ENCODE results near the gene NFYC. TPM values are rescaled to one million over a fixed set of nuclear protein-coding genes. Genes with fewer than 3 reads are reported as not detected.

The NFYC gene
- total RNA-seq, 4 donors from 2014 or later: 30.2 to 45.6 (median 43.2) TPM

DNA sequence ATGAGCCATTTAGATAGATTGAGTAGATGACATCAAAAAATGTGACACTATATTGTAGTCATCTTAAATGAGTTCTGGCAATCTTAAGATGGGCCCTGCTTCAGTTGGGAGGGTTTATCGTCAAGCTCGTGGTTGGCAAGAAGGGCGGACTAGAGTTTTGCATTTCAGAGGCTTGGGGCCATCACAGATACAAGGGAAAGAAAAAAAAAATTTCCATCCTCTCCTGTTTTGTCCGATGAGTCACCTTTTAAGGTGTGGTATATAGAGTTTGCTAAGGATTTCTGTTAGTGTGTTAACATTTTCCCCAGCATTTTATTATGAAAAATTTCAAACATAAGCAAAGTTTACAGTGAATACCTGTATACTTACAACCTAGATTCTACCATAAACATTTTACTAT, 60.3 kb downstream of the NFYC start:
- no peak for TF ChIP-seq CTCF (IDR thresholded peaks at IDR 0.05; ENCODE audit: low read depth)

DNA sequence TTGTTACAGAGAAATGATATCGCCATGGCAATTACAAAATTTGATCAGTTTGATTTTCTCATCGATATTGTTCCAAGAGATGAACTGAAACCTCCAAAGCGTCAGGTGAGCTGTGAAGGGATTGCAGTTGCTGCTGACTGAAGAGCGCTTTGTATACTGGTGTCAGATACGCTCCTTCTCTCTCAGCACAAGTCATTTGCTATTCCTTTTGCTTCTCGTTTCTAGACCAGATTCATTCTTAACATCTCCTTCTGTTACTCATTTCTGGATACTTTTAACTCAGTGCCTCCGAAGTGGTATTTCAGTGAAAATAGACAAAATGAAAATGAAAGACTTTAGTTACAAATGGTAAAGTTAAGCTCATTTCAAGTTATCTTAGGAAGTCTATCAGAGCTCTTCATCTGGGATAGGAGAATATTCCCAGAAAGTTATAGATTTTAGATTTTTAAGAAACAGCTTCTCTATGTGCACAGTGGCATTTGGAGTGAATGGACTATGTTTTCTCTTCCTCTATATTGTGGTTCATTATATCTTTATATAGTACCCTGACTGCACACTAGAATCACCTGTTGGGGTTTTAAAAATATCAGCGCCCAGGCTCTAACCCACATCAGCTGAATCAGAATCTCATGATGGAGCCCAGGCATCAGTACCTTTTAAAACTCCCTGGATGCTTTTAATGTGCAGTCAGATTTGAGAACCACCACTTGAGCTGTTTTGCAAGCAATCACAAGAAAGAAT, 61.8 kb downstream of the NFYC start:
- no peak for TF ChIP-seq CTCF (IDR thresholded peaks at IDR 0.05; ENCODE audit: low read depth)

- TF ChIP-seq CTCF (IDR thresholded peaks at IDR 0.05; ENCODE audit: low read depth): no peak
Observed at GRCh38 chr1:40754201-40754600, 62.7 kb downstream of the NFYC start.

GRCh38 chr1:40755067-40755466, 63.6 kb downstream of the NFYC start:
- TF ChIP-seq CTCF (IDR thresholded peaks at IDR 0.05; ENCODE audit: low read depth): no peak

DNA sequence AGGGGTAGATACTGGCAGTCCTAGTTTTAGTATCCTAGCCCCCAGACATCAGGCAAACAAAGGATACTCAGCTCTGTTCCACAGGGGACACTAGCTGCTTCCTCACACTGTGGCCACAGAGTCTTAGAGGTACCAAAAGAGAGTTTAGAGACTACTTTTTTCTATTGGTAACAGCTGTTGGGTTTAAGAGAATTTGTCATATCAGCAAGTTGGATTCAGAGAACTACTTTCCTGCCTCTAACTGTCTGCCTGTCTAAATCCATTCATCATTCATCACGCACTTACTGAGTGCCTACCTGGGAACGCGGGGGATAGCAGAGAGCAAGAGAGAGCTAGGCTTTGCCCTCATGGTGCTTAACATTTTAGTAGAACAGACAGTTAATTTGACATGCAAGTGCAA, 65.0 kb downstream of the NFYC start:
- no peak for TF ChIP-seq CTCF (IDR thresholded peaks at IDR 0.05; ENCODE audit: low read depth)

DNA sequence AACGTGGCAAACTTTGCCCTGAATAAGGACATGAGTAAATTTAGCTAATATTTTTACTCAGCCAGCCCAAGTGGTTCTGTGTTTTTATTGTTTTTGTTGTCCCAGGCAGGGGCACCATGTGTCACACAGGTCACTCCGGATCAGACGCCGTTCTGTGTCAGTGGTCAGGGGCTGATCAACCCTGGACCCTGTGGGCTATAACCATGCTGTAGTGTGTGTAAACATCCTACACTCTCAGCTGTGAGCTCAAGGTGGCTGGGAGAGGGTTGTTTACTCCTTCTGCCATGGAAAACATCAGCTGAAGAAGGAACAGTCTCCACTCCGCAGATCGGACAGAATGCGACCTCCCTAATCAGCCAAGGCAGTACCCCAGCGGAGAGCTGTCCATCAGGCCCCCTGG, 65.6 kb downstream of the NFYC start:
- TF ChIP-seq CTCF (IDR thresholded peaks at IDR 0.05; ENCODE audit: low read depth): no peak

GRCh38 chr1:40758004-40758403, 66.5 kb downstream of the NFYC start:
- no peak for TF ChIP-seq CTCF (IDR thresholded peaks at IDR 0.05; ENCODE audit: low read depth)

Data from subcutaneous adipose tissue (tissue), 4 donors.